NOMO-1 treated with DMSO at 0.1 percent for 48 hours (cell line): Measurements from ENCODE around the gene RSF1.
A peak's percentile ranks its signal among the peaks of the same experiment; 100 is the strongest.

Experiments used
- DNase-seq: peaks from one replicate; lab custom pipeline; 2025; ENCODE audit not compliant: unreplicated experiment; lab: John Stamatoyannopoulos, UW

The RSF1 gene

DNA sequence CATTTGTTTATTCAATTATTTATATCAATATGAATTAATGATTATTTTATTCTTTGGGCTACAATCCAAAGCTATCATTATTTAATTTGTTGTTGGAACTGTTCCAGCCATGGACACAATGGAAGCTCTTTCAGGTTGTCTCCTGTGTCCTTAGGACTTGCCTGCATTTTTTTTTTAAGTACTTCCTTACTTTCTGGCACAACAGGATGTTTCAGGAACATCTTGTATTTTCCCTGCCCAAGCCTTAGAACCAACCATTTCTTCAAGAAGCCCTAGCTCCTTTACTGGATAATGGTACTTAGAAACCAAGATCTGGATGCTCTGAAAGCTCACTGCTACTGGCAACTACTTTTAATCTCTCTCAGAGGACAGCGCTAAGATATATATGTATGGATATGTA, 125.1 kb downstream of the RSF1 start:
- no peak for DNase-seq

DNA sequence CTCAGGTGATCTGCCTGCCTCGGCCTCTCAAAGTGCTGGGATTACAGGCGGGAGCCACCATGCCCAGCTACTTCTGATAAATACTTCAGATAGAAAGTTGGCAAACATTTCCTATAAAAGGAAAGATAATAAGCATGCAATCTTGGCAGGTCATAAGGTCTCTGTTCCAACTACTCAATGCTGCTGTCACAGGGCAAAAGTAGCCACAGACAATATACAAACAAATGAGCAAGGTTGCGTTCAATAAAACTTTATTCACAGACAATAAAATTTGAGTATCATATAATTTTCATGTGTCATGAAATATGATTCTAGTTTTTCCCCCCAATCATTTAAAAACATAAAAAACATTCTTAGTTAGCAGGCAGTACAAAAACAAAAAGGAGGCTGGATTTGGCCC, 129.9 kb downstream of the RSF1 start:
- DNase-seq: no peak

DNA sequence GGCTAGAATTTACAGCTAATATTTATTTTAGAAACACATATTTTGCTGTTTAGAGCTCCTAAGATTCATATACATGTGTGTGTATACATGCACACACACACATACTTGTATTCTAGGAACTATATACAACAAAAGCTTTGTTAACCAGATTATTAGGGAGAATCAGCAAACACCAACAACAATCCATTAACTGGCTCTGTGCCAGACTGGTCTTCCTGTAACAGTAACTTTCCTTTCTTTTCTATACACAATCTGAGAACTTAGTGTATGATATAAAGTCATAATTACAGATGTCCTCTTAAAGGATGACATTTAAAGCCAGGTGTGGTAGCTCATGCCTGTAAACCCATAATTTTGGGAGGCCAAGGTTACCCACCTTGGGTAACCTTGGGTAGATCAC, 133.4 kb downstream of the RSF1 start:
- DNase-seq: no peak

DNA sequence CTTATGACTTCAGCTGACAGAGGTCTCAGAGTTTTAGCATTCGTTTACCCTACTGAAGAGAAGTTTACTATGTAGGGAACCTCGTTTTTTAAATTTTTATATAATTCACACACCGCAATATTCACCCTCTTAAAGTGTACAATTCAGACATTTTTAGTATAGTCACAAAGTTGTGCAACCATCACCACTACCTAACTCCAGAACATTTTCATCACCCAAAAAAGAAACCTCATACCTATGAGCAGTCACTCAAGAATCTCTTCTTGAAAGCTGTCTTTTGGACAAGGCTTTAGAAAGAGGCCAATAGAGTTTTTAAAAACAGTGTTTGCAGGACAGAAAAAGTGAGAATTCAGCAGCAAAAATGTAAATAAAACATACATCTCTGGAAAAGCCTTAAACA, 143.4 kb downstream of the RSF1 start:
- no peak for DNase-seq

DNA sequence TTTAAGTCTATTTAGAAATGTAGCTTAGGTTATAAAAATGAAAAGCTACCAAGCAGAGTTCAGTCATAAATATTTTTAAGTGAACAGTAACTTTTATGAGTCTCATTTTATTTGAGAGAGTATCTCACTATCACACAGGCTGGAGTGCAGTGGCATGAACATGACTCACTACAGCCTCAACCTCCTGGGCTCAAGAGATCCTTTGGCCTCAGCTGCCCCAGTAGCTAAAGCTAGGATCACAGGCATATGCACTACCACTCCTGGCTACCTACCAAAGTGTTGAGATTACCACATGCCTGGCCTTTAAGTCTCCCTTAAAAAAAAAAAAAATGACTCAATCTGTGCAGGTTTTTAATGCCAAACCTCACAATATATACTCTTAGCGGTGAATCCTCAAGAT, 148.3 kb downstream of the RSF1 start:
- no peak for DNase-seq

DNA sequence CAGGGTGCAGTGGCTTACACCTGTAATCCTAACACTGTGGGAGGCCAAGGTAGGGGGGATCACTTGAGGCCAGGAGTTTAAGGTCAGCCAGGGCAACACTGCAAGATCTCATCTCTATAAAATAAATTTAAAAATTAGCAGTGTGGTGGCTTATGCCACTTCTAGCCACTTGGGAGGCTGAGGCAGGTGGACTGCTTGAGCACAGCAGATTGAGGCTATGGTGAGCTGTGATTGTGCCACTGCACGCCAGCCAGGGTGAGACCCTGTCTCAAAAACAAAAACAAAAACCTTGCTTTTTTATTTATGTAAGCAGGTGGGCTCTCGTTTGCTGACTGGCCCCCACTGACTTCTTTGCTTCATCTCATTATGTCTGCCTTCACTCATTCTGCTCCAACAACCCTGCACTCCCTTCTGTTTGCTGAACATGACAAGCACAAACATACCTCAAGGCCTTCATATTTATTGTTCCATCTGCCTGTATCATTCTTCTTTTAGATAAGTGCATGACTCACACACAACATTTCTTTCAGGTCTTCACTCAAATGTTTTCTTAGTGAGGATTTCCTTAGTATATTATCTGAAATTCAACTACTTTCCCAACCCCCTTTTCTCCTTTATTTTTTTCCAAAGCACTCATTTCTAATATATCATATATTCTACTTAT, 150.5 kb downstream of the RSF1 start:
- no peak for DNase-seq

DNA sequence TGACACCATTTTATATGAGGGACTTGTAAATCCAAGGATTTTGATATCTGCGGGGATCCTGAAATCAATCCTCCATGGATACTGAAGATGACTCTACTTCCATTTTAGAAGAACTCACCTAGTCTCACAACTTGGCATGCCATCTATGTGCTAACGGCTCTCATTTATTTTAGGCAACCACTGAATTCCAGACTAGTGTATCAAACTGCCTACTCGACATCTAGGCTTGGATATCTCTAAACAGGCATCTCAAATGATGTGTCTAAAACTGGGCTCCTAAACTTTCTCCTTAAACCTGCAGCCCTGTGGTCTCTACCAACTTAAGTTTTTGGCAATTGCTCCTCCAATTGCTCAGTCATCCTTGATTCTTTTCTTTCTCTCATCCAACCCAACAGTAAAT, 151.8 kb downstream of the RSF1 start:
- DNase-seq: no peak

DNA sequence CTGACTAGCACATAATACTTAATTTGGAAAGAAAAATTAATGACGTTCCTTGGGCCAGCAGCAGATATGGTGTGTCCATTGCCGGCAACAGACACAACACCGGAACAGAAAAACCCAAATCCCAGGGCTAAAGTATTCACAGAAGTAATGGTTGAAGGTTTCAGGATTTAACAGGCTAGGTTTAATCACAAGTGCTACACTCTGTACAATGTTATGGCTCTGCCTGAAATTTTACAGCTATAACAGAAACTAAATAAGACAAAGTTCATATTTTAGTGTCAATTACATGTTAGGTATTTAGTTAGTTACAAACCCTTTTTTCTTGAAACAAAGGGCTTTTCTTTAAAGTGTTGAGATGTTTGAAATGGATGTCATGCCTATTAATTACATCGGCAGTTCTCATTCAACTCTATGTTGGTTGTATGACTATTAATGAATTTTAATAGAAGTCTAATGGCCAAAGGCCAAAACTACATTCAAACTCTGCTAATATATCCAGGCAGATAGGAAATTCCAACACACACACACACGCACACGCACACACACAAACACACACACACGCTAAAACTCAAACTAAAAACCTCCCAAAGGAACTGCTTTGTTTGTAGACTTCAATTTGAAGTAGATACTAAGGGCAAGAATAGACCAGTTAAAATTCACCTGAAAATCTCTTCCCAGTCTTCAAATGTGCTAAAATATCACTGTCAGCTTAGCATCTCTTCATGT, 155.1 kb downstream of the RSF1 start:
- DNase-seq: no peak

DNA sequence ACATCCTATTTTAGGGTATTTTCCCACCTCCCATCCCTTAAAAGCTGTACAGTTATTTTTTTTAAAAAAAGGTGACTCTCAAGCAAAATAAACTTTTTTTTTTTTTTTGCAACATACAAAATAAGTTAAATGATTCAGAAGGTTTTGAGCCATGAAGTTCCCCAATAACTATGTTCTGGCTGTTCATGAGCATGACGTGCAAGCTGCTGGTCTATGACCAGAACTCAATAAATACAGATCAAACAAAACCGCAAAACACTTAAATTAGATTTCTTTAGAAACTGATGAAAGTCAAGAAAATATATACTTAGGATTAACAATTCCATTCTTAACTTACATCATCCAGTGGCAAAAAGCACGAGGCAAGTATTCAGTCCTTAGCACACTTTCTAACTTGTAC, 158.9 kb downstream of the RSF1 start:
- no peak for DNase-seq

DNA sequence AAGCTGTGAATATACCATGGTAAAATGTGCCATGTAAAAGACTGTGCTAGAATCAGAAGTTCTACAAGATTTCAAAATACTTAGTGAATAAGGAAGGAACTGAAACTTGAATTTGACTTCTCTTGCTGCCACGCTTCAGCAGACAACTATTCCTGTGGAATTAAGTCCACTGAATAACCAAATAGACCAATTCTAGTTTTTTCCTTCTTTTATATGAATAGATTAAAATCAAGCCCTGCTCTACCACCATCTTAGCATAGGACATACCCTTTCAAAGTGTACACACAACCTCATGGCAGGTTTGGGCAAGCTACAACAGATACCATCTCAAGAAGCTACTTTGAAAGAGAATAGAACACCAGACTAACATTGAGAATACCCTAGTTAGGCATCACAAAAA, 159.6 kb downstream of the RSF1 start:
- DNase-seq: peak; percentile 71

DNA sequence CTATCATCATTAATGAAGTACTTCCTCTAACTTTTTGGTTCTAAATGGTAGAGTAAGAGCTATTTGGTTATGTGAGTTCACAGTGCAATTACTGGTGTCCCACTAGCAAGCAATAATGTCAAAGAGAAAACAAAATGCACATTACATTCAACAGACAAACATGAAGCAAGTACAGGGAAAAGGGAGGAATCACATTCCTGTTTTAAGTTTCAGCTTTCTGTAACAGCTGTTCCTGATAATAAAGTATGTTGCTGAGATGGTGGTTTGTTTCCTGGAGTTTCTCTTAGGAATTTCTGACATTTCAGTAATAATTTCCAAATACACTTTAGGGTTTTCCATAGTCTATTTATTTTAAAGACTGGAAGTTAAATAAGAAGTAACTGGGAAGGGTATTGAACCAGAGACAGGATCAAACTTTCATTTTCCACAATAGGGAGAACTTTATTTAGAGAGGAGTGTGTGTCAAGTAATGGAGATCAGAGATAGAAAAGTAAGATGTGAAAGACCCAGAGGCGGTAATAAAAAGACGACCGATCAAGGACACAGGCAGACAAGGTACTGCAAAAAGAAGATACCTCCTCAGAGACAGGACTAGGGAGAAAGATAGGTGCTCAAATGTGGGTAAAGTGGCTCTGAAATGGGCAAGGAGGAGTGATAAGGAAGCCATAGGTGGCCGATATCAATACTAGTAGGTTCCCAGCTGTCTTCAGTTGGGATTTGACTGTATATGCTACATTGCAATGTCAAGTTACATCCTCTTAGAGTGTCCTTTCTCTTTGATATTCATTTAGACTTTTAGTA, 162.1 kb downstream of the RSF1 start:
- no peak for DNase-seq

DNA sequence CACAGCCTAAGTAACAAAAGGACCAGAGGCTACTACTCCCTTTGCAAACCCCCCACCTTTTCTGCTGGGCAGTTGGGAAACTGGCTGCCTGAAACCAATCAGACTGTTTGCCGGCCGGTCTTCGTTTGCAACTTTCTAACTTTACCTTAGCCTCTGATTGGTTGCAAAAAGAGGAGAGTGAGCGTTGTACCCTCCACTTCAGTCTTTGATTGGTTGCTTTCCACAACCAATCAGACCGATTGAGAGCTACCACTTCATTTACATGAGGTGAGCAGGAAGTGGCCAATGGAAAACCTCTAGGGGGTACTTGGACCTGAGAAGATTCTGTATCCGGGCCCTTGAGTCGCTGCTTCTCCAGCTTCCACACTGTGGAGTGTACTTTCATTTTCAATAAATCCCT, 164.2 kb downstream of the RSF1 start:
- no peak for DNase-seq

DNA sequence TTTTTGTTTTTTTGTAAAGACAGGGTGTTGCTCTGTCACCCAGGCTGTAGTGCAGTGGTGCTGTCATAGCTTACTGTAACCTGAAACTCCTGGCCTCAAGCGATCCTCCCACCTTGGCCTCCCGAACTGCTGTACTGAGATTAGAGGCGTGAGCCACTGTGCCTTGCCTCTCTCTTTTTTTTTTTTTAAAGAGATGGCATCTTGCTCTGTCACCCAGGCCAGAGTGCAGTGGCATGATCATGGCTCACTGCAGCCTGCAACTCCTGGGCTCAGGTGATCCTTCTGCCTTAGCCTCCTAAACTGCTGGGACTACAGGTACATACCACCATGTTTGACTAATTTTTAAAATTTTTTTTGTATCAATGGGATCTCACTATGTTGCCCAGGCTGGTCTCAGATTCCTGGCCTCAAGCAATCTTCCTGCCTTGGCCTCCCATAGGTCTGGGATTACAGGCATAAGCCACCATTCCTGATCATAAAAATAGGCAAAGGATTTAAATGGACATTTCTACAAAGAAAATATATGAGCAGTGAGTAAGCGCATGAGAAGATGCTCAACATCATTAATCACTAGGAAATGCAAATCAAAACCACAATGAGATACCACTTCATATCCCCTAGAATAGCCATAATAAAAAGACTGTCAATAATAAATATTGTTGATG, 165.6 kb downstream of the RSF1 start:
- no peak for DNase-seq

DNA sequence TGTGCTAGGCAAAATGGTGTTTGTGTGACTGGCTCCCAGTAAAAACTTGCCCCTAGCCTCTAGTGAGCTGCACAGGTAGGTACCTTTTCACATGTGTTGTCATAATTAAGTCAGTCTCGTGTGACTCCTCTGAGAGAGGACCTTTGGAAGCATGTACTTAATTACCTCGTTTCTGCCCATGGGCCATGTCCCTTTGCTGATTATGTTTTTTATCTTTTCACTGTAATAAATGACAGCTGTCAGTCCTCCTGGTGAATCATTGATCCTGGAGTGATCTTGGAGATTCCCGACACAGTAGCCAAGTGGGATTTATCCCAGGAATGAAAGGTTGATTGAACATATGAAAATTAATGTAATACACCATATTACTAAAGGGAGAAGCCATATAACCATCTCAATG, 170.4 kb downstream of the RSF1 start:
- no peak for DNase-seq

DNA sequence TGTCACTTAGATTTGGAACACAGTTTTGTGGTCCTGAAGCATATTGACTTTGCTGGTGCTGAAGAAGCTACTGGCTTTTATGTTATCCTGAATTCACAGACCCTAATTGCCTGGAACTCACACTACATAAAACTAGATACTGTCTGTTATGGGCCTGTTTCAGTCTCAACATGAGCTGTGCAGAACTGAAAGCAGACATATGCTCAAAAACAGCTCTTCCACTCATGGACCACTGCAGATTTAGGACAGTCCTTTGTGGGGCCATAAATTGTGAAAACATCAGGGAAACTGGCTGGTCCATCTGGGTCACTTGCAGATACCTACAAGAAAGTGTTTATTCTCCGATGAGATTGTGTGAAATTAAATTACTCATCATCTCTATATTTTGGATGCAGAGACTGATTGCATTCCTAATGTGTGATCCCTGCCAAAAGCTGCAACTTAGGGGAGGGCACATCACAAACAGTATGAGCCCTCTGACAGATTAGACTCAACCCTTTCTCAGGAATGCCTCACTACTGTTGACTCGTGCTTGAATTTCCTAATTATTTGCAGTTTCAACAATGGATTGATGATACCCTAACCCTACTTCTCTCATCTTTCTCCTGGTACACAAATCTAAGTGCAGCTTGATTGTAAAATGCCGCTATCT, 172.7 kb downstream of the RSF1 start:
- DNase-seq: no peak

DNA sequence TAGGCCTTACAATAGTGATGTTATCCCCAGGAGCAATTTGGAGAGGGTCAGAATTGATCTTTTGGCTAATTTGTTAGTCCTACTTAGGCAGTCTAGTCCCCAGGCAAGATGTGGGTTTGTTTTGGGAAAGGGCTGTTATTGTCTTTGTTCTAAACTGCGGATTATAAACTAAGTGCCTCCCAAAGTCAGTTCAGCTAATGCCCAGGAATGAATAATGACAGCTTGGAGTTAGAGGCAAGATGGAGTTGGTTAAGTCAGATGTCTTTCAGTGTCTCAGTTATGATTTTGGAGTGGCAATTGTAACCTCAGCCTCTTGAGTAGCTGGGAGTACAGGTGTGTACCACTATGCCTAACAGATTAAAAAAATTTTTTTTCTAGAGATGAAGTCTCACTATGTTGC, 175.6 kb downstream of the RSF1 start:
- DNase-seq: no peak

DNA sequence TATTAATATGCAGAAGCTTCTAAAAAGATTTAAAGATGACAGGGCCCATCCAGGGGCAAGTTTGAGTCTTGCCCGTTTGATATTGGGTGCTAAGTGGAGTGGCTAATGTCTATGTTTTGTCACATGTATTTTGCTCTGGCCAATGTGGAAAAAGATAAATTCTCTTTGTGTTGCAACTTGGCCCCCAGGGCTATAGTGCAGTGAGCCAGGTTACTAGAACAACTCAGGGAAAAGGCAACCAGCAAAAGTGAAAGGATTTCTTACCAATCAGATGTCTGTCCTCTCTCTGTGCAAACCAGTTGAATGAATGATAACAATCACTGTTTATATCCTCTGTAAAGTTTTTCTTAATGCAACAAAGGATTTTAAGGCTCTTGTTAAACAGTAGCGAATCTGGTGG, 178.3 kb downstream of the RSF1 start:
- DNase-seq: no peak

DNA sequence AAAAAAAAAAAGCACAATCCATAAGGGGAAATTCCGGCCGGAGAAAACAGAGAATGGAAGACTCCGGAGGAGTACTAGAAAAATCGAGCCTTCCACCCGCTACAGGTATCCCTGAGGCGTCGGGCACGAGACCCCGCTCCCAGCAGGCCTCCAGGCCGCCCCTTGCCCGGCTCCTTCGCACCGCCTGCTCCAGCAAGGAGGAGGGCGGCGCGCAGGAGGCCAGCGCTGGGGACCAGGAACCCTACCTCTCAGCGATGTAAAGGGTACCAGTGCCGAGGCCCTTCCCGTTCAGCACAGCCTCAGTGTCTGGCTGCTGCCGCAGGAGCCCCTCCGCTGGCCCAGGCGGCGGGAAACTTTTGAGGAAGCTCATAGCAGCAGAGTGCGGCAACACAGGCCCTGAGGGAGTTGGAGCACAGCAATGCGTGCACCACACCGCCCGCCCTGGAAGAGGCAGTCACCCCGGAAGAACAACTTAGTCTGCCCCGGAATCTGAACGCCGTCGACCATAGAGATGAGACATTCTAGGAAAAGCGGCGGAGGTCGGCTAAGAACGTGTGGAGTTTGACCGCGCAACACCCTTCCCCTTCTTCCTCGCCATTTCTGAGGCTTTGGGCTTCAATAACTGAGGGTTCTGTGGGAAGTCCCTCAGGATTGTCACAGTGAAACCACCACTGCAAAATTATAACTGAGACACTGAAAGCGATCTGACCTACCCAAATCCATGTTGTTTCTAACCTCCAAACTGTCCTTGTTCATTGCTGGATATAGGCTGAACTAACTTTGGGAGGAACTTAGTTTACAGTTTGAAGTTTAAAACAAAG, 183.0 kb downstream of the RSF1 start, which contains the start of gene CLNS1A:
Gene CLNS1A, minus strand, starts transcription at position 450 of the 821 bp plus-strand sequence. Its CDS starts 80 bp downstream, at position 370.
- DNase-seq: peak; percentile 90

DNA sequence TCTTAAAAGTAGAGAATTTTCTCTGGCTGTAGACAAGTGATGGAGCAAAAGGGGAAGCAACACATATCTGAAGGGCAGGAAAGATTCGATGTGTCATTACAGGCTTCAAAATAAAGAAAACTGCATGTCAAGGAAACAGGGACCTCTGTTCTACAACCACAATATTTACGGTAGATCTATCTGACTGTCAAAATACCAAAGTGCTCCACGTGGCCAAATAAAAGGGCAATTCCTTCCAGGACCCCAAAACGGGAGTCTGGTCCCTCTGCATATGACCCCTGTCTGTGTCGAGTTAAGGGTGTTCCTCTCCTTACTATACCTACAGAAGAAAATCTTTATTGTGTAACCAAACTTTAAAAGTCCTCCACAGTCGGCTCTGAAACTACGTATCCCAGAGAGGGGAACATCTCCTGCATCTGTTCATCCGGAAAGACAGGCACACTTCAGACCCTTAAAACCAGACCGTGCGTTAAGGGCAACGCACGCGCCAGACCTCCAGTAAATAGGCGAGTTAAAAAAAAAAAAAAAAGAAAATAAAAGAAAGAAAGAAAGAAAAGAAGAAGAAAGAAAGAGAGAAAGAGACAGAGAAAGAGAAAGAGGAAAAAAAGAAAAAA, 183.7 kb downstream of the RSF1 start:
- DNase-seq: peak; percentile 65

DNA sequence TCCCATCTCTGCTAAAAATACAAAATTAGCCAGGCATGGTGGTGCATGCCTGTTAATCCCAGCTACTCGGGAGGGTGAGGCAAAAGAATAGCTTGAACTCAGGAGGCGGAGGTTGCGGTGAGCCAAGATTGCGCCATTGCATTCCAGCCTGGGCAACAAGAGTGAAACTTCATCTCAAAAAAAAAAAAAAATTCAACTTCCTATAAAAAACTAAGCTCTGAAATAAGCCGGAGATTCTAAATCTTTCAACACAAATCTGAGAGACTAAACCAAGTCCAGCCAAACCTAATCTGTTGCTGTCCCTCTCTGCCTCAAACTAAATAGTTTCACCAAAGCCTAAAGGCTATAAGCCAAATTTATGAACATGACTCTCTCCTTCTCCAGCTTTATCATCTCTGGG, 186.6 kb downstream of the RSF1 start:
- peak; percentile 69 for DNase-seq
